Tibial nerve (tissue), 4 donors: ENCODE results near the gene PC.

ENCODE experiments used
- CTCF ChIP-seq, 5 experiments: fragments of 200-600 bp in 3 of 5; fragments of 450-650 bp in 2 of 5; sonication (generic) in 3 of 5; IDR thresholded peaks; one replicate each; pipeline ENCODE4 v1.5.1; 2016 to 2019; ENCODE audit warnings: antibody characterized with exemption in 5 of 5, mild to moderate bottlenecking in 3 of 5, moderate library complexity in 2 of 5
- EP300 ChIP-seq, 2 donors: sonication (generic); formaldehyde crosslinking; IDR thresholded peaks; one replicate each; pipeline ENCODE4 v1.6.1; 2017; ENCODE audit warnings: antibody characterized with exemption in 2 of 2, mild to moderate bottlenecking in 1 of 2
- POLR2A ChIP-seq, 2 donors: fragments of 450-650 bp; IDR thresholded peaks; one replicate each; pipeline ENCODE4 v1.6.1; 2017; ENCODE audit warnings: antibody characterized with exemption in 2 of 2, mild to moderate bottlenecking in 2 of 2, moderate library complexity in 2 of 2

GRCh38 chr11:66860449-66860831, 97.7 kb downstream of the PC start:
- TF ChIP-seq POLR2A (IDR thresholded peaks at IDR 0.05), result no peak
- TF ChIP-seq CTCF (IDR thresholded peaks at IDR 0.05), result no peak
- no peak for TF ChIP-seq EP300 (IDR thresholded peaks at IDR 0.05)
